MM.1S (cell line): Measurements from ENCODE around the gene CAMK2G.

Source experiments
- EZH2 ChIP-seq: fragments of 300-600 bp; sonication (generic); optimal IDR thresholded peaks from 2 replicates; pipeline ENCODE3; 2017; ENCODE audit warnings: low read depth, mild to moderate bottlenecking, antibody characterized with exemption, low read length, mixed read lengths
- TF ChIP-seq, protein P1 (sequence below): fragments of 300-600 bp; sonication (generic); IDR thresholded peaks from 2 replicates; pipeline ENCODE4 v1.5.1; 2016; ENCODE audit warnings: antibody characterized with exemption, low read length, mixed read lengths

DNA sequence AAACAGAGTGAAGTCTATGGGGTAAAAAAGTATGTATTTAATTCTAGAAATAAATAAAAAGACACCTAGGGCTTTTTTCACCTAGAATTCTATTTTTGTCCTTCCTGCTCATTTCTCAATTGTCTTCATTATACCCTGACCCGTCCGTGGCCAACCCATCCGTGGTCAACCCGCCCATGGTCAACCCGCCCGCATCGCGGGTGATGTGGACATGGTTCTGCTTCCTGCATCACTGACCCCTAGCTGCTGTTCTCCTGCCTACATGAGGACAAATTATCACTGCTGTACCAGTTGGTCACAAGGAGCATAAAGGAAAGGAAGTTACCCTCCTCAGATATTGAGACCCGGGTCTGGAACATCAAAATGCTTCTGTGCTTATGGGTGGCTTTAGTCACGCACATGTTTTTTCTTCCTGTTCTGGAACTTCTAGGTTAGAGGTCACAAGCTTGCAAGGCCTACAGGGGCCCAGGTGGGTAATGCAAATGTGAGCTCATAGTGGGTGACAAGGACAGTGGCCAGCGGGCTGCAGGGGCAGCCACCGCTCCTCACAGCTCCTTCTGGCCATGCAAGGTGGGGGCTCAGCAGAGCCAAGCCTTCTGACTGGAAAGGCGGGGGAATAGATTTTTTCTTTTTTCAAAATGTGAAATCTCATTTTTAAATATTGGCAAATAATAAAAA, 15.5 kb downstream of the CAMK2G start:
- TF ChIP-seq, protein P1, sequence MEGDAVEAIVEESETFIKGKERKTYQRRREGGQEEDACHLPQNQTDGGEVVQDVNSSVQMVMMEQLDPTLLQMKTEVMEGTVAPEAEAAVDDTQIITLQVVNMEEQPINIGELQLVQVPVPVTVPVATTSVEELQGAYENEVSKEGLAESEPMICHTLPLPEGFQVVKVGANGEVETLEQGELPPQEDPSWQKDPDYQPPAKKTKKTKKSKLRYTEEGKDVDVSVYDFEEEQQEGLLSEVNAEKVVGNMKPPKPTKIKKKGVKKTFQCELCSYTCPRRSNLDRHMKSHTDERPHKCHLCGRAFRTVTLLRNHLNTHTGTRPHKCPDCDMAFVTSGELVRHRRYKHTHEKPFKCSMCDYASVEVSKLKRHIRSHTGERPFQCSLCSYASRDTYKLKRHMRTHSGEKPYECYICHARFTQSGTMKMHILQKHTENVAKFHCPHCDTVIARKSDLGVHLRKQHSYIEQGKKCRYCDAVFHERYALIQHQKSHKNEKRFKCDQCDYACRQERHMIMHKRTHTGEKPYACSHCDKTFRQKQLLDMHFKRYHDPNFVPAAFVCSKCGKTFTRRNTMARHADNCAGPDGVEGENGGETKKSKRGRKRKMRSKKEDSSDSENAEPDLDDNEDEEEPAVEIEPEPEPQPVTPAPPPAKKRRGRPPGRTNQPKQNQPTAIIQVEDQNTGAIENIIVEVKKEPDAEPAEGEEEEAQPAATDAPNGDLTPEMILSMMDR, result no peak
- TF ChIP-seq EZH2, result no peak
